NOMO-1 treated with DMSO at 0.1 percent for 48 hours (cell line): ENCODE results near the gene ST3GAL2.
A peak's percentile ranks its signal among the peaks of the same experiment; 100 is the strongest.
"Not testable (repeated sequence)": the region's sequence is repeated elsewhere in the genome, so short reads cannot be mapped to it uniquely, and the experiment has no call there.

ENCODE experiments used
- DNase-seq: peaks from one replicate; lab custom pipeline; 2025; ENCODE audit not compliant: unreplicated experiment; lab: John Stamatoyannopoulos, UW

ST3GAL2 gene

GRCh38 chr16:70468776-70469525, 30.1 kb upstream of the ST3GAL2 start:
- DNase-seq = no peak

- DNase-seq = no peak
Observed at GRCh38 chr16:70467608-70468007, 28.7 kb upstream of the ST3GAL2 start.

- DNase-seq = no peak
Observed at GRCh38 chr16:70467113-70467512, 28.2 kb upstream of the ST3GAL2 start.

- DNase-seq = no peak
Observed at GRCh38 chr16:70466805-70467076, 27.8 kb upstream of the ST3GAL2 start.

- DNase-seq = no peak
Observed at GRCh38 chr16:70465999-70466804, 27.3 kb upstream of the ST3GAL2 start.

- no peak for DNase-seq
Observed at GRCh38 chr16:70463235-70463634, 24.3 kb upstream of the ST3GAL2 start.

- no peak for DNase-seq
Observed at GRCh38 chr16:70460737-70461261, 21.9 kb upstream of the ST3GAL2 start.

- no peak for DNase-seq
Observed at GRCh38 chr16:70457446-70458166, 18.7 kb upstream of the ST3GAL2 start.

GRCh38 chr16:70455910-70456309, 17.0 kb upstream of the ST3GAL2 start:
- no peak for DNase-seq

GRCh38 chr16:70454222-70455034, 15.5 kb upstream of the ST3GAL2 start, which contains the start of gene FCSK:
FCSK (plus strand) TSS chr16:70454595; CDS start chr16:70463191, 8,596 bp downstream.
- DNase-seq = peak; percentile 51

- no peak for DNase-seq
Observed at GRCh38 chr16:70453892-70454221, 15.0 kb upstream of the ST3GAL2 start.

GRCh38 chr16:70453117-70453891, 14.4 kb upstream of the ST3GAL2 start:
- DNase-seq = no peak

GRCh38 chr16:70451004-70451340, 12.1 kb upstream of the ST3GAL2 start:
- not testable (repeated sequence) for DNase-seq

- not testable (repeated sequence) for DNase-seq
Observed at GRCh38 chr16:70450142-70451003, 11.5 kb upstream of the ST3GAL2 start.

GRCh38 chr16:70448075-70448474, 9.2 kb upstream of the ST3GAL2 start:
- DNase-seq = no peak

- peak; percentile 64 for DNase-seq
Observed at GRCh38 chr16:70444249-70445063, 5.6 kb upstream of the ST3GAL2 start.

- no peak for DNase-seq
Observed at GRCh38 chr16:70442344-70442743, 3.4 kb upstream of the ST3GAL2 start.

- DNase-seq = no peak
Observed at GRCh38 chr16:70441406-70441990, 2.6 kb upstream of the ST3GAL2 start.
